Endothelial cell of umbilical vein (primary cell): Measurements from ENCODE around the gene HOXB7. TPM values are rescaled to one million over a fixed set of nuclear protein-coding genes. Genes with fewer than 3 reads are reported as not detected.

ENCODE experiments used
- BruUV-seq: library from RNA; stranded (reverse); fragments of 400-500 nt; replicated peaks from 2 replicates; lab custom pipeline; 2021; lab: Mats Ljungman, UMichigan
- CTCF ChIA-PET: fragments of 300-600, 350-600 bp; sonication (Branson Sonifier 250); formaldehyde crosslinking; loops from one replicate; lab custom pipeline; 2021; ENCODE audit warnings: antibody characterized with exemption, inconsistent platforms; lab: Charles Lee
- POLR2A ChIA-PET: fragments of 300-600, 350-600 bp; sonication (Branson Sonifier 250); formaldehyde crosslinking; loops from one replicate; lab custom pipeline; 2021; ENCODE audit warnings: antibody characterized with exemption, inconsistent platforms; lab: Charles Lee
- DNase-seq: peaks from one replicate; pipeline ENCODE4 v3.0.0-alpha.2; 2011; ENCODE audit warnings: low read depth, low spot score
- FAIRE-seq: peaks from 2 replicates; lab custom pipeline; 2011; peaks lifted over from hg19 to GRCh38; lab: Jason Lieb, UNC
- H2AFZ ChIP-seq: 2 replicates; pipeline ENCODE4 v1.6.0; 2012; ENCODE audit warnings: low read depth, low read length, control low read depth, inconsistent platforms
- H3K27ac ChIP-seq: 2 replicates; pipeline ENCODE4 v1.5.1; 2011; ENCODE audit warnings: low read depth, mild to moderate bottlenecking, control low read depth, low read length, moderate library complexity; ENCODE audit not compliant: insufficient read depth
- H3K27me3 ChIP-seq, 2 experiments: 2 replicates each; pipeline versions ENCODE4 v1.6.0 to v1.6.1; 2011; ENCODE audit warnings: low read length in 2 of 2, mixed read lengths in 1 of 2; ENCODE audit not compliant: control insufficient read depth in 2 of 2, insufficient read depth in 2 of 2
- H3K36me3 ChIP-seq, 2 experiments: 2 replicates in 1 of 2; 3 replicates in 1 of 2; pipeline ENCODE4 v1.5.1; 2011; ENCODE audit warnings: low read length in 2 of 2, mild to moderate bottlenecking in 1 of 2, moderate library complexity in 1 of 2; ENCODE audit not compliant: control insufficient read depth in 2 of 2, insufficient read depth in 2 of 2; ENCODE audit errors: extremely low read depth in 1 of 2
- H3K4me1 ChIP-seq: 3 replicates; pipeline ENCODE4 v1.5.1; 2011; ENCODE audit warnings: mild to moderate bottlenecking, low read length; ENCODE audit not compliant: control insufficient read depth, insufficient read depth; ENCODE audit errors: extremely low read depth
- H3K4me2 ChIP-seq: 2 replicates; pipeline ENCODE4 v1.6.1; 2011; ENCODE audit warnings: low read length, control low read depth, mixed read lengths; ENCODE audit not compliant: insufficient read depth
- H3K4me3 ChIP-seq, 3 experiments: fragments of 200-600 bp in 1 of 3; sonication (generic), shearing (Covaris generic) in 1 of 3; replicated peaks in 1 of 3; 2 replicates each; pipeline ENCODE4 v1.5.1; 2011 to 2016; ENCODE audit warnings: control low read depth in 3 of 3, low read length in 3 of 3, mild to moderate bottlenecking in 2 of 3, inconsistent platforms in 1 of 3, low read depth in 1 of 3, moderate library complexity in 1 of 3; ENCODE audit not compliant: insufficient read depth in 1 of 3
- H3K79me2 ChIP-seq: 2 replicates; pipeline ENCODE4 v1.6.0; 2012; ENCODE audit warnings: low read length, inconsistent platforms; ENCODE audit not compliant: control insufficient read depth, insufficient read depth
- H3K9ac ChIP-seq: replicated peaks from 2 replicates; pipeline ENCODE3; 2011; ENCODE audit warnings: low read length, control low read depth; ENCODE audit not compliant: insufficient read depth; ENCODE audit errors: extremely low read depth
- H3K9me1 ChIP-seq: replicated peaks from 3 replicates; pipeline ENCODE4 v1.6.0; 2011; ENCODE audit warnings: mild to moderate bottlenecking, low read length; ENCODE audit not compliant: control insufficient read depth, insufficient read depth; ENCODE audit errors: extremely low read depth
- H3K9me3 ChIP-seq: replicated peaks from 2 replicates; pipeline ENCODE4 v1.5.1; 2012; ENCODE audit warnings: low read length, inconsistent platforms; ENCODE audit not compliant: control insufficient read depth, insufficient read depth
- H4K20me1 ChIP-seq: replicated peaks from 2 replicates; pipeline ENCODE3; 2011; ENCODE audit warnings: mild to moderate bottlenecking, low read length; ENCODE audit not compliant: control insufficient read depth, insufficient read depth; ENCODE audit errors: extremely low read depth
- CTCF ChIP-seq, 2 donors: IDR thresholded peaks; 1 replicate in 1 of 2; 2 replicates in 1 of 2; pipeline ENCODE4 v1.5.1; 2011; ENCODE audit warnings: low read length in 2 of 2, mild to moderate bottlenecking in 2 of 2, moderate library complexity in 2 of 2, control low read depth in 1 of 2, inconsistent platforms in 1 of 2, low read depth in 1 of 2; ENCODE audit not compliant: insufficient read depth in 1 of 2; ENCODE audit errors: extremely low read depth in 1 of 2
- FOS ChIP-seq: IDR thresholded peaks from 2 replicates; pipeline ENCODE4 v1.6.1; 2011; ENCODE audit warnings: mild to moderate bottlenecking, low read length, moderate library complexity, borderline replicate concordance; ENCODE audit not compliant: insufficient read depth
- JUN ChIP-seq: IDR thresholded peaks from 2 replicates; pipeline ENCODE4 v1.6.1; 2011; ENCODE audit warnings: borderline replicate concordance, low read depth; ENCODE audit not compliant: insufficient read length, insufficient read depth
- POLR2A ChIP-seq: IDR thresholded peaks from 2 replicates; pipeline ENCODE4 v1.6.1; 2012; ENCODE audit warnings: low read depth, mild to moderate bottlenecking, control low read depth, low read length
- POLR2AphosphoS5 ChIP-seq: IDR thresholded peaks from 2 replicates; pipeline ENCODE4 v1.6.1; 2012; ENCODE audit warnings: low read depth, mild to moderate bottlenecking, control low read depth, low read length, moderate library complexity; ENCODE audit not compliant: insufficient read depth
- dilution Hi-C: fragments of 300-500 bp; cut with MboI; formaldehyde crosslinking; loops from one replicate; pipeline ENCODE4 v1.15.0; 2019; ENCODE audit warnings: low sequenced_read_pairs; ENCODE audit not compliant: extremely low pct_ligation_motif_present
- intact Hi-C: fragments of 100-400 bp; cut with micrococcal nuclease; formaldehyde crosslinking; loops from one replicate; pipeline ENCODE4 v1.10.0; 2022
- polyA plus RNA-seq, 4 experiments: library from polyadenylated mRNA; depleted of rRNA in 3 of 4; stranded (reverse) in 3 of 4; unstranded in 1 of 4; fragments of >200 nt; gene quantifications; 2 replicates each; pipeline versions ENCODE4 v1.2.1 to v1.2.3, GENCODE V29; 2011 to 2012; ENCODE audit warnings: missing spikeins in 1 of 4
- total RNA-seq: library from RNA; stranded (reverse); gene quantifications from 2 replicates; pipeline ENCODE4 v1.2.3, GENCODE V29; 2021

HOXB7 gene
- total and polyA plus RNA-seq, 2 donors (not counting 3 experiments of a cell fraction or from before 2014, with no cell fraction given): 23.5 to 24.5 TPM

- H3K9ac ChIP-seq: peak overlapping the region; percentile 55
- H2AFZ ChIP-seq: peak overlapping the region; percentile 37
- no TSS peak for BruUV-seq
- H3K27ac ChIP-seq: peak overlapping the region; percentile 36
- peak overlapping the region; percentile 35 to 43 (median 36) for H3K4me3 ChIP-seq
- no peaks in the 10 kb centered on the region for H3K9me3 ChIP-seq
- H3K36me3 ChIP-seq: peaks cover 3% of the 10 kb centered on the region in 2 experiments
- H4K20me1 ChIP-seq: no peaks in the 10 kb centered on the region
- peak; percentile 65 for DNase-seq
- intact Hi-C loops: no loop called here
- TF ChIP-seq POLR2A (peak; percentile 58), POLR2AphosphoS5 (peak; percentile 43), JUN (no peak), CTCF (IDR thresholded peaks at IDR 0.05; ENCODE audit: extremely low read depth in 1 of 2, insufficient read depth in 1 of 2, low read depth in 1 of 2, low read length in 2 of 2) (no peak), FOS (no peak)
- ChIA-PET POLR2A (interaction anchor here (1.0 kb wide), 1 partner anchor 15 kb away, joined by 4 read pairs; no protein-coding TSS in a partner anchor), CTCF (interaction anchor here (0.7 to 1.8 kb wide), 5 partner anchors 10 to 382 kb away, joined by 3 to 5 read pairs (median 3); no protein-coding TSS in a partner anchor)
- H3K4me1 ChIP-seq: peaks cover 33% of the 10 kb centered on the region
- H3K27me3 ChIP-seq: no peaks in the 10 kb centered on the region
- dilution Hi-C loops: no loop called here
- H3K4me2 ChIP-seq: peak overlapping the region; percentile 28
- FAIRE-seq: peak; percentile 79
- H3K9me1 ChIP-seq: no peaks in the 10 kb centered on the region
- peaks cover 77% of the 10 kb centered on the region for H3K79me2 ChIP-seq
These were observed 12.8 kb downstream of the HOXB7 start for GRCh38 chr17:48597778-48598631.
